SK-N-SH (cell line): Measurements from ENCODE around the gene KIF11.

Experiments used
- EP300 ChIP-seq, 2 experiments: IDR thresholded peaks; 2 replicates each; pipeline versions ENCODE4 v1.4.0 to v1.6.1; 2012; ENCODE audit warnings: borderline replicate concordance in 1 of 2, low read depth in 1 of 2, low read length in 1 of 2
- POLR2AphosphoS5 ChIP-seq: IDR thresholded peaks from 2 replicates; pipeline ENCODE4 v1.6.1; 2012; ENCODE audit warnings: low read depth, low read length

GRCh38 chr10:92553959-92554358, 39.0 kb upstream of the KIF11 start:
- TF ChIP-seq EP300 (IDR thresholded peaks at IDR 0.05; ENCODE audit: borderline replicate concordance in 1 of 2, low read depth in 1 of 2, low read length in 1 of 2) (no peak), POLR2AphosphoS5 (no peak)
